H1 (cell line): ENCODE data around the gene YBX1. TPM values are rescaled to one million over a fixed set of nuclear protein-coding genes. Genes with fewer than 3 reads are reported as not detected.

Source experiments
- CTCF ChIA-PET: fragments of 300-600 bp; sonication (Branson Sonifier 250); formaldehyde crosslinking; loops from one replicate; lab custom pipeline; 2021; ENCODE audit not compliant: partially characterized antibody; lab: Charles Lee
- POLR2A ChIA-PET: fragments of 300-600 bp; sonication (Branson Sonifier 250); formaldehyde crosslinking; loops from one replicate; lab custom pipeline; 2021; ENCODE audit warnings: inconsistent platforms; ENCODE audit not compliant: partially characterized antibody; lab: Charles Lee
- DNase-seq, 2 experiments: peaks; one replicate each; pipeline versions ENCODE4 v3.0.0 to v3.0.0-alpha.2; 2010 to 2022; ENCODE audit warnings: low spot score in 2 of 2, low read depth in 1 of 2, mixed read lengths in 1 of 2
- FAIRE-seq: peaks from 2 replicates; lab custom pipeline; 2011; peaks lifted over from hg19 to GRCh38; lab: Jason Lieb, UNC
- H2AFZ ChIP-seq: 2 replicates; pipeline ENCODE4 v1.8.1; 2012; ENCODE audit warnings: low read length, inconsistent platforms
- H2AK5ac ChIP-seq: 2 replicates; pipeline ENCODE4 v1.6.1; 2013; ENCODE audit warnings: low read depth, low read length
- H2BK120ac ChIP-seq: replicated peaks from 2 replicates; pipeline ENCODE3; 2013; ENCODE audit warnings: low read depth, low read length, inconsistent platforms
- H2BK12ac ChIP-seq: 2 replicates; pipeline ENCODE4 v1.6.1; 2013; ENCODE audit warnings: low read depth, low read length
- H2BK15ac ChIP-seq: 2 replicates; pipeline ENCODE4 v1.6.1; 2013; ENCODE audit warnings: low read length
- H2BK20ac ChIP-seq: 2 replicates; pipeline ENCODE4 v1.6.1; 2013; ENCODE audit warnings: low read length
- H2BK5ac ChIP-seq: 2 replicates; pipeline ENCODE4 v1.6.1; 2013; ENCODE audit warnings: low read depth, low read length
- H3K14ac ChIP-seq: 2 replicates; pipeline ENCODE4 v1.6.1; 2013; ENCODE audit warnings: inconsistent platforms; ENCODE audit not compliant: insufficient read length
- H3K18ac ChIP-seq: 2 replicates; pipeline ENCODE4 v1.6.1; 2013; ENCODE audit warnings: low read length; ENCODE audit errors: extremely low read depth
- H3K23ac ChIP-seq: 2 replicates; pipeline ENCODE4 v1.6.1; 2013; ENCODE audit warnings: inconsistent platforms; ENCODE audit not compliant: insufficient read length
- H3K23me2 ChIP-seq: 2 replicates; pipeline ENCODE4 v1.6.1; 2013; ENCODE audit warnings: low read depth, low read length
- H3K27ac ChIP-seq: 2 replicates; pipeline ENCODE4 v1.6.1; 2011; ENCODE audit warnings: low read depth, low read length, inconsistent platforms
- H3K27me3 ChIP-seq, 4 experiments: replicated peaks in 1 of 4; 1 replicate in 1 of 4; 2 replicates in 3 of 4; pipeline versions ENCODE4 v1.6.1 to v1.8.1; 2011 to 2013; ENCODE audit warnings: low read length in 3 of 4, mild to moderate bottlenecking in 3 of 4, inconsistent platforms in 2 of 4, mixed read lengths in 2 of 4, moderate library complexity in 1 of 4; ENCODE audit not compliant: control insufficient read depth in 3 of 4, insufficient read depth in 3 of 4; ENCODE audit errors: extremely low read depth in 1 of 4
- H3K36me3 ChIP-seq, 4 experiments: 2 replicates each; pipeline versions ENCODE4 v1.6.1 to v1.8.1; 2011 to 2013; ENCODE audit warnings: mild to moderate bottlenecking in 4 of 4, low read length in 3 of 4, moderate library complexity in 2 of 4, control low read depth in 1 of 4, inconsistent platforms in 1 of 4; ENCODE audit not compliant: insufficient read depth in 4 of 4, control insufficient read depth in 2 of 4
- H3K4ac ChIP-seq: replicated peaks from 2 replicates; pipeline ENCODE3; 2013; ENCODE audit warnings: low read length, low read depth, mixed read lengths, inconsistent platforms; ENCODE audit not compliant: insufficient read length
- H3K4me1 ChIP-seq, 4 experiments: replicated peaks in 1 of 4; 1 replicate in 1 of 4; 2 replicates in 3 of 4; pipeline versions ENCODE4 v1.6.1 to v1.8.1; 2011 to 2013; ENCODE audit warnings: low read length in 3 of 4, inconsistent platforms in 2 of 4, mixed read lengths in 1 of 4; ENCODE audit not compliant: insufficient read depth in 4 of 4, control insufficient read depth in 3 of 4
- H3K4me2 ChIP-seq, 2 experiments: 2 replicates each; pipeline versions ENCODE4 v1.6.1 to v1.8.1; 2011 to 2013; ENCODE audit warnings: low read depth in 2 of 2, low read length in 2 of 2, control low read depth in 1 of 2, inconsistent platforms in 1 of 2, mild to moderate bottlenecking in 1 of 2; ENCODE audit not compliant: insufficient read depth in 1 of 2
- H3K4me3 ChIP-seq, 4 experiments: fragments of 200-600, 300-600 bp in 1 of 4; sonication (generic), shearing (Covaris generic), sonication (Bioruptor Twin) in 1 of 4; 2 replicates each; pipeline versions ENCODE4 v1.5.1 to v1.8.1; 2011 to 2016; ENCODE audit warnings: low read length in 4 of 4, low read depth in 3 of 4, control low read depth in 2 of 4, inconsistent platforms in 2 of 4, mild to moderate bottlenecking in 2 of 4, mixed read lengths in 1 of 4, moderate library complexity in 1 of 4; ENCODE audit not compliant: insufficient read depth in 2 of 4; ENCODE audit errors: extremely low read depth in 1 of 4
- H3K56ac ChIP-seq: replicated peaks from 2 replicates; pipeline ENCODE3; 2013; ENCODE audit warnings: low read depth, mild to moderate bottlenecking, mixed read lengths, low read length, inconsistent platforms; ENCODE audit not compliant: insufficient read length
- H3K79me1 ChIP-seq: 2 replicates; pipeline ENCODE4 v1.6.1; 2013; ENCODE audit warnings: low read depth, low read length, control low read depth
- H3K79me2 ChIP-seq, 2 experiments: 2 replicates each; pipeline versions ENCODE4 v1.6.1 to v1.8.1; 2012 to 2013; ENCODE audit warnings: low read length in 2 of 2, mild to moderate bottlenecking in 2 of 2, inconsistent platforms in 1 of 2; ENCODE audit not compliant: insufficient read depth in 2 of 2, control insufficient read depth in 1 of 2
- H3K9ac ChIP-seq, 4 experiments: replicated peaks in 1 of 4; 1 replicate in 1 of 4; 2 replicates in 3 of 4; pipeline versions ENCODE4 v1.6.1 to v1.8.1; 2011 to 2013; ENCODE audit warnings: low read depth in 3 of 4, low read length in 3 of 4, control low read depth in 2 of 4, mild to moderate bottlenecking in 2 of 4, moderate library complexity in 2 of 4, inconsistent platforms in 1 of 4; ENCODE audit errors: extremely low read depth in 1 of 4
- H3K9me3 ChIP-seq, 2 experiments: 2 replicates each; pipeline versions ENCODE4 v1.6.1 to v1.8.1; 2012 to 2013; ENCODE audit warnings: mild to moderate bottlenecking in 2 of 2, moderate library complexity in 2 of 2, control low read depth in 1 of 2, inconsistent platforms in 1 of 2, low read depth in 1 of 2, low read length in 1 of 2, mixed read lengths in 1 of 2; ENCODE audit not compliant: insufficient read depth in 2 of 2
- H4K20me1 ChIP-seq, 2 experiments: replicated peaks in 1 of 2; 2 replicates each; pipeline versions ENCODE3 to v1.8.1; 2011 to 2013; ENCODE audit warnings: inconsistent platforms in 2 of 2, low read length in 2 of 2, mild to moderate bottlenecking in 1 of 2; ENCODE audit not compliant: insufficient read depth in 2 of 2, control insufficient read depth in 1 of 2
- H4K5ac ChIP-seq: 2 replicates; pipeline ENCODE4 v1.6.1; 2013; ENCODE audit warnings: low read length, low read depth, mixed read lengths, inconsistent platforms; ENCODE audit not compliant: insufficient read length
- H4K8ac ChIP-seq: 2 replicates; pipeline ENCODE4 v1.8.0; 2013; ENCODE audit warnings: mild to moderate bottlenecking, moderate library complexity, low read length, inconsistent platforms; ENCODE audit not compliant: insufficient read depth; ENCODE audit errors: extremely low read depth
- H4K91ac ChIP-seq: replicated peaks from 2 replicates; pipeline ENCODE3; 2013; ENCODE audit warnings: low read length, mixed read lengths, inconsistent platforms; ENCODE audit not compliant: insufficient read length
- ATF3 ChIP-seq: IDR thresholded peaks from 2 replicates; pipeline ENCODE4 v1.6.1; 2011; ENCODE audit warnings: low read depth, mild to moderate bottlenecking, low read length; ENCODE audit not compliant: insufficient read depth
- CBX5 ChIP-seq: fragments of 300-800, 300-1000 bp; sonication (generic); IDR thresholded peaks from 2 replicates; pipeline ENCODE4 v1.7.1; 2016; ENCODE audit warnings: antibody characterized with exemption, low read length, low read depth
- CEBPB ChIP-seq: IDR thresholded peaks from 2 replicates; pipeline ENCODE4 v1.6.1; 2012; ENCODE audit warnings: low read depth, low read length
- EZH2 ChIP-seq: fragments of 200-600 bp; sonication (generic); IDR thresholded peaks from 2 replicates; pipeline ENCODE4 v1.7.1; 2012; ENCODE audit warnings: low read depth, mild to moderate bottlenecking, moderate library complexity, low read length, inconsistent platforms; ENCODE audit not compliant: severe bottlenecking
- KDM4A ChIP-seq: IDR thresholded peaks from one replicate; pipeline ENCODE4 v1.7.1; 2012; ENCODE audit warnings: low read depth, mild to moderate bottlenecking, moderate library complexity, low read length, inconsistent platforms; ENCODE audit not compliant: severe bottlenecking
- PHF8 ChIP-seq: fragments of 200-600 bp; sonication (generic); conservative IDR thresholded peaks from 2 replicates; pipeline ENCODE4 v1.7.1; 2012; ENCODE audit warnings: low read depth, mild to moderate bottlenecking, inconsistent platforms, low read length, moderate library complexity
- RAD21 ChIP-seq, 2 experiments: IDR thresholded peaks in 1 of 2; conservative IDR thresholded peaks in 1 of 2; 2 replicates each; pipeline ENCODE4 v1.6.1; 2011; ENCODE audit warnings: low read depth in 2 of 2, low read length in 2 of 2, improper control_type of control experiment in 1 of 2, inconsistent platforms in 1 of 2, mild to moderate bottlenecking in 1 of 2, moderate library complexity in 1 of 2
- SAP30 ChIP-seq: fragments of 300-600 bp; sonication (generic); IDR thresholded peaks from 2 replicates; pipeline ENCODE4 v1.7.1; 2012; ENCODE audit warnings: low read length, moderate library complexity, mild to moderate bottlenecking, inconsistent platforms; ENCODE audit not compliant: insufficient read depth, insufficient replicate concordance
- SIX5 ChIP-seq: IDR thresholded peaks from 2 replicates; pipeline ENCODE4 v1.6.1; 2011; ENCODE audit warnings: mild to moderate bottlenecking, low read depth, low read length
- SRF ChIP-seq: IDR thresholded peaks from 2 replicates; pipeline ENCODE4 v1.6.1; 2011; ENCODE audit warnings: mild to moderate bottlenecking, low read depth, low read length, moderate library complexity
- TAF1 ChIP-seq: IDR thresholded peaks from 2 replicates; pipeline ENCODE4 v1.6.1; 2011; ENCODE audit warnings: mild to moderate bottlenecking, low read depth, low read length
- TCF12 ChIP-seq: IDR thresholded peaks from 2 replicates; pipeline ENCODE4 v1.6.1; 2011; ENCODE audit warnings: low read depth, mild to moderate bottlenecking, low read length
- polyA plus RNA-seq, 7 experiments: library from polyadenylated mRNA; depleted of rRNA in 3 of 7; stranded (reverse) in 5 of 7; unstranded in 2 of 7; fragments of >200 nt in 5 of 7; fragments of 200-250 nt in 2 of 7; gene quantifications; 1 replicate in 5 of 7; 2 replicates in 1 of 7; 4 replicates in 1 of 7; pipeline versions ENCODE4 v1.2.1 to v1.2.3, GENCODE V29; 2011 to 2013; ENCODE audit warnings: missing spikeins in 2 of 7, mixed read lengths in 2 of 7
- total RNA-seq: library from RNA; stranded (reverse); fragmentation: NEBNext Ultra II Directional; extraction: Animal tissue kit (Norgen Biotek cat#: 25700); gene quantifications from 2 replicates; pipeline ENCODE4 v1.2.1, GENCODE V29; 2021

The YBX1 gene
- total and polyA plus RNA-seq, 2 of the 8 experiments (the other 6 are each of a cell fraction or from before 2014, with no cell fraction given), result 438 to 1,219 TPM

- TF ChIP-seq TCF12, result no peak
Measured at GRCh38 chr1:42670425-42670824, 11.8 kb upstream of the YBX1 start (continued).

GRCh38 chr1:42674214-42674613 lies 8.0 kb upstream of the YBX1 start:
- H2BK120ac ChIP-seq, result no peak overlapping the region
- H3K4ac ChIP-seq, result no peak overlapping the region
- TF ChIP-seq CBX5, result no peak
- no peak for TF ChIP-seq TAF1
- no peak for TF ChIP-seq KDM4A
- TF ChIP-seq CEBPB, result no peak
- no peak for TF ChIP-seq SAP30
- no peak for TF ChIP-seq EZH2
- TF ChIP-seq SIX5, result no peak
- TF ChIP-seq RAD21 (IDR thresholded peaks at IDR 0.05 in 1 of 2, conservative IDR thresholded peaks at IDR 0.05 in 1 of 2; ENCODE audit: low read depth in 2 of 2, low read length in 2 of 2), result no peak
- no peak for TF ChIP-seq SRF
- no peak for TF ChIP-seq ATF3
- TF ChIP-seq PHF8, result no peak

More at GRCh38 chr1:42674214-42674613, 8.0 kb upstream of the YBX1 start:
- Histone ChIP-seq H3K9me3 (no peaks in the 10 kb centered on the region), H3K9ac (no peak overlapping the region), H2BK5ac (no peak overlapping the region), H3K56ac (no peak overlapping the region), H3K79me2 (no peaks in the 10 kb centered on the region), H3K18ac (no peak overlapping the region), H2AK5ac (no peak overlapping the region), H4K5ac (no peak overlapping the region), H4K8ac (no peak overlapping the region), H4K20me1 (no peaks in the 10 kb centered on the region), H3K27me3 (no peaks in the 10 kb centered on the region), H3K23me2 (no peaks in the 10 kb centered on the region), H4K91ac (no peak overlapping the region), H3K23ac (no peak overlapping the region), H2BK20ac (no peak overlapping the region), H3K14ac (no peak overlapping the region), H3K36me3 (peaks cover 0 to 33% (median 7%) of the 10 kb centered on the region in 4 experiments; a peak in 5 of 8 replicates), H3K27ac (no peak overlapping the region), H3K4me3 (no peak overlapping the region), H2BK15ac (no peak overlapping the region), H2BK12ac (no peak overlapping the region), H2AFZ (no peak overlapping the region), H3K79me1 (no peaks in the 10 kb centered on the region), H3K4me1 (no peaks in the 10 kb centered on the region), H3K4me2 (no peak overlapping the region)
- DNase-seq, result no peak
- ChIA-PET POLR2A (interaction anchor here (1.4 to 6.7 kb wide), 2 partner anchors 8 to 45 kb away, joined by 3 to 64 read pairs; partner anchors contain the start of gene YBX1), CTCF (interaction anchor here (0.9 kb wide), 1 partner anchor 15 kb away, joined by 3 read pairs; no protein-coding TSS in a partner anchor)
- no peak for FAIRE-seq
